Loucy (cell line): Measurements from ENCODE around the gene DLG2.

ENCODE experiments used
- H2AFZ ChIP-seq: fragments of 200-600 bp; sonication (generic); 2 replicates; pipeline ENCODE4 v1.6.0; 2016; ENCODE audit warnings: antibody characterized with exemption, mild to moderate bottlenecking, low read length, moderate library complexity
- H3F3A ChIP-seq: fragments of 200-600 bp; 2 replicates; pipeline ENCODE4 v1.6.0; 2016; ENCODE audit warnings: antibody characterized with exemption, low read depth, mild to moderate bottlenecking
- H3K27me3 ChIP-seq: fragments of 200-600 bp; sonication (generic); 2 replicates; pipeline ENCODE4 v1.6.1; 2014; ENCODE audit warnings: low read length, mild to moderate bottlenecking; ENCODE audit not compliant: insufficient read depth, poor library complexity, severe bottlenecking
- H3K36me3 ChIP-seq: fragments of 200-600 bp; sonication (generic); 2 replicates; pipeline ENCODE4 v1.6.1; 2016; ENCODE audit warnings: low read length; ENCODE audit not compliant: insufficient read depth
- H3K4me1 ChIP-seq: fragments of 200-600 bp; sonication (generic); 2 replicates; pipeline ENCODE4 v1.5.1; 2014; ENCODE audit warnings: low read length, mild to moderate bottlenecking; ENCODE audit not compliant: insufficient read depth, poor library complexity, severe bottlenecking
- H3K4me2 ChIP-seq: fragments of 200-600 bp; sonication (generic); 2 replicates; pipeline ENCODE4 v1.6.0; 2014; ENCODE audit warnings: antibody characterized with exemption, low read length, low read depth, mild to moderate bottlenecking; ENCODE audit not compliant: poor library complexity, severe bottlenecking
- H3K4me3 ChIP-seq: fragments of 200-600 bp; sonication (generic); 2 replicates; pipeline ENCODE4 v1.5.1; 2014; ENCODE audit warnings: low read length, mild to moderate bottlenecking, mixed read lengths; ENCODE audit not compliant: poor library complexity, severe bottlenecking
- H3K79me2 ChIP-seq: fragments of 200-600 bp; sonication (generic); 2 replicates; pipeline ENCODE4 v1.6.1; 2014; ENCODE audit warnings: low read length; ENCODE audit not compliant: insufficient read depth
- H3K9ac ChIP-seq: fragments of 200-600 bp; sonication (generic); 2 replicates; pipeline ENCODE4 v1.6.0; 2014; ENCODE audit warnings: mild to moderate bottlenecking, low read depth, low read length, moderate library complexity; ENCODE audit not compliant: poor library complexity, severe bottlenecking
- H3K9me2 ChIP-seq: fragments of 200-600 bp; sonication (generic); replicated peaks from 2 replicates; pipeline ENCODE4 v1.6.1; 2016; ENCODE audit warnings: low read depth, low read length, mixed read lengths
- H3K9me3 ChIP-seq: fragments of 200-600 bp; sonication (generic); 2 replicates; pipeline ENCODE4 v1.6.1; 2014; ENCODE audit warnings: mild to moderate bottlenecking, antibody characterized with exemption, low read length, low read depth; ENCODE audit not compliant: insufficient read depth
- H4K20me1 ChIP-seq: fragments of 200-600 bp; sonication (generic); 2 replicates; pipeline ENCODE4 v1.6.0; 2014; ENCODE audit warnings: antibody characterized with exemption, low read length, mild to moderate bottlenecking; ENCODE audit not compliant: insufficient read depth, poor library complexity, severe bottlenecking
- EZH2phosphoT487 ChIP-seq: fragments of 200-600 bp; IDR thresholded peaks from 2 replicates; pipeline ENCODE4 v1.6.1; 2018; ENCODE audit warnings: antibody characterized with exemption, mild to moderate bottlenecking, moderate library complexity, borderline replicate concordance
- TF ChIP-seq, protein P1 (sequence below): fragments of 200-600 bp; sonication (generic); conservative IDR thresholded peaks from 2 replicates; pipeline ENCODE4 v1.5.1; 2014; ENCODE audit warnings: mild to moderate bottlenecking, antibody characterized with exemption, low read length

The DLG2 gene

DNA sequence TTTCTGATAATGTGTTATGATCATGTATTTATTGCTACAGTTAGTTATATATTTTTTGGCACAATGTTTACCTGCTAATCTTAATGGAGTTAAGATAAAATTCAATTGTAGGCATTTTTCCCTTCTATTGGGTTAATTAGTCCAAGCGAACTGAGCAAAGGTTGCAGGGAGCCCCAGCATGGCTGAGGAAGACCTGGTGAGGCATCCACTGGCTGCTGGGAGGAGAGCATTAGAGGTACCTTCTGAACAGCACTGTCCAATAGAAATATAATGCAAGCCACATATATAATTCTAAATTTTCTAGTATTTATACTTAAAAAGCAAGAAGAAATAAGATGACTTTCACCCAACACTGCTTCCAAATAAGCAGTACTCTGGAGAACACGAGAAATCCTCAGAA, 19.9 kb upstream of the DLG2 start:
- no peaks in the 10 kb centered on the region for H3F3A ChIP-seq
- H3K9me3 ChIP-seq = no peaks in the 10 kb centered on the region
- peaks cover 12% of the 10 kb centered on the region for H3K4me1 ChIP-seq
- H3K4me3 ChIP-seq = peak overlapping the region; percentile 81
- no peaks in the 10 kb centered on the region for H4K20me1 ChIP-seq
- H3K79me2 ChIP-seq = peaks cover 11% of the 10 kb centered on the region; the same call in 1 of the 2 replicates
- TF ChIP-seq, protein P1, sequence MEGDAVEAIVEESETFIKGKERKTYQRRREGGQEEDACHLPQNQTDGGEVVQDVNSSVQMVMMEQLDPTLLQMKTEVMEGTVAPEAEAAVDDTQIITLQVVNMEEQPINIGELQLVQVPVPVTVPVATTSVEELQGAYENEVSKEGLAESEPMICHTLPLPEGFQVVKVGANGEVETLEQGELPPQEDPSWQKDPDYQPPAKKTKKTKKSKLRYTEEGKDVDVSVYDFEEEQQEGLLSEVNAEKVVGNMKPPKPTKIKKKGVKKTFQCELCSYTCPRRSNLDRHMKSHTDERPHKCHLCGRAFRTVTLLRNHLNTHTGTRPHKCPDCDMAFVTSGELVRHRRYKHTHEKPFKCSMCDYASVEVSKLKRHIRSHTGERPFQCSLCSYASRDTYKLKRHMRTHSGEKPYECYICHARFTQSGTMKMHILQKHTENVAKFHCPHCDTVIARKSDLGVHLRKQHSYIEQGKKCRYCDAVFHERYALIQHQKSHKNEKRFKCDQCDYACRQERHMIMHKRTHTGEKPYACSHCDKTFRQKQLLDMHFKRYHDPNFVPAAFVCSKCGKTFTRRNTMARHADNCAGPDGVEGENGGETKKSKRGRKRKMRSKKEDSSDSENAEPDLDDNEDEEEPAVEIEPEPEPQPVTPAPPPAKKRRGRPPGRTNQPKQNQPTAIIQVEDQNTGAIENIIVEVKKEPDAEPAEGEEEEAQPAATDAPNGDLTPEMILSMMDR = no peak
- no peak for TF ChIP-seq EZH2phosphoT487
- H3K9me2 ChIP-seq = no peaks in the 10 kb centered on the region
- H3K36me3 ChIP-seq = no peaks in the 10 kb centered on the region
- peaks cover 28% of the 10 kb centered on the region for H3K27me3 ChIP-seq
- peak overlapping the region; percentile 86 for H3K4me2 ChIP-seq
- H3K9ac ChIP-seq = peak overlapping the region; percentile 75
- H2AFZ ChIP-seq = peak overlapping the region; percentile 83

DNA sequence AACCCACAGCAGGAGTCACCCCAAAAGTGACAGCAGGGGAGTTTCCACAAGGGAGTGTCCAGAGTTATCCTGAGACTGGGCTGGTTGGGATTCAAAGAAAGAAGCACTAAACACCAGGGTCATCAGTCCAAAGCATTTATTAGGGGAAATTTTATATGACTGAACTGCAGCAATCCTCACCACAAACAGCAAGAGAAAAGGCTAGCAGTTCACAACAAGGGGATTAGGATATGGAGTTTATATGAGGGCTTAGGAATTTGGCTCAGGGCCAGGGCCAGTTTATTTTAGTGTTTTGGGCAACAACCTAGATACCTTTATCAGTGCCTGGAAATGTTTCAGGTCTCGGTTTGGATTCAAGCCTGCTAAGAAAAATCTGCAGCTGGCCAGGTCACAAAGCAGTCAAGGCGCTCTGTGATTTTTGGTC, 16.1 kb upstream of the DLG2 start:
- H3K27me3 ChIP-seq = peaks cover 36% of the 10 kb centered on the region
- H3K4me1 ChIP-seq = peaks cover 8% of the 10 kb centered on the region
- H3K36me3 ChIP-seq = no peaks in the 10 kb centered on the region
- no peaks in the 10 kb centered on the region for H4K20me1 ChIP-seq
- no peaks in the 10 kb centered on the region for H3K9me2 ChIP-seq
- H3K9ac ChIP-seq = no peak overlapping the region
- H3K4me3 ChIP-seq = no peak overlapping the region
- H3K9me3 ChIP-seq = no peaks in the 10 kb centered on the region
- H3K79me2 ChIP-seq = peaks cover 4% of the 10 kb centered on the region; the same call in 1 of the 2 replicates
- no peak overlapping the region for H3K4me2 ChIP-seq
- no peaks in the 10 kb centered on the region for H3F3A ChIP-seq
- no peak overlapping the region for H2AFZ ChIP-seq
- TF ChIP-seq, protein P1 = no peak
- no peak for TF ChIP-seq EZH2phosphoT487

GRCh38 chr11:85634747-85635146, 7.6 kb upstream of the DLG2 start:
- H3K4me3 ChIP-seq = no peak overlapping the region
- no peaks in the 10 kb centered on the region for H3F3A ChIP-seq
- no peak overlapping the region for H3K4me2 ChIP-seq
- no peaks in the 10 kb centered on the region for H4K20me1 ChIP-seq
- peaks cover 10% of the 10 kb centered on the region for H3K4me1 ChIP-seq
- no peaks in the 10 kb centered on the region for H3K9me2 ChIP-seq
- no peaks in the 10 kb centered on the region for H3K27me3 ChIP-seq
- H2AFZ ChIP-seq = no peak overlapping the region
- no peaks in the 10 kb centered on the region for H3K9me3 ChIP-seq
- peaks cover 9% of the 10 kb centered on the region; the same call in 1 of the 2 replicates for H3K36me3 ChIP-seq
- H3K9ac ChIP-seq = no peak overlapping the region
- H3K79me2 ChIP-seq = peaks cover 13% of the 10 kb centered on the region; the same call in 1 of the 2 replicates
- TF ChIP-seq, protein P1 = no peak
- no peak for TF ChIP-seq EZH2phosphoT487
